ENCODE data around the gene ENDOD1.
A peak's percentile ranks its signal among the peaks of the same experiment; 100 is the strongest.
"Not testable (repeated sequence)": the region's sequence is repeated elsewhere in the genome, so short reads cannot be mapped to it uniquely, and the experiment has no call there.

The ENDOD1 gene

GRCh38 chr11:95132956-95133355 is 43.3 kb downstream of the ENDOD1 start:
- DNase-seq (ENCODE audit: low spot score) (no peak), ATAC-seq (ENCODE audit: low read depth) (peak; percentile 6; the same call in 1 of the 3 replicates)
- TF ChIP-seq CTCF (IDR thresholded peaks at IDR 0.05; ENCODE audit: poor library complexity, severe bottlenecking), result no peak
- Histone ChIP-seq H3K4me1 (ENCODE audit: insufficient read depth, poor library complexity, severe bottlenecking) (peaks cover 25% of the 10 kb centered on the region), H3K27ac (ENCODE audit: poor library complexity, severe bottlenecking) (peak overlapping the region; percentile 94), H3K27me3 (ENCODE audit: insufficient read depth, poor library complexity, severe bottlenecking) (no peaks in the 10 kb centered on the region), H3K4me3 (ENCODE audit: severe bottlenecking) (no peak overlapping the region), H3K36me3 (ENCODE audit: low read depth) (no peaks in the 10 kb centered on the region), H3K9me3 (ENCODE audit: severe bottlenecking) (no peaks in the 10 kb centered on the region)

- peak; percentile 91 for DNase-seq (ENCODE audit: low spot score)
- Histone ChIP-seq H3K4me3 (ENCODE audit: severe bottlenecking) (no peak overlapping the region), H3K4me1 (ENCODE audit: insufficient read depth, poor library complexity, severe bottlenecking) (peaks cover 25% of the 10 kb centered on the region), H3K27me3 (ENCODE audit: insufficient read depth, poor library complexity, severe bottlenecking) (no peaks in the 10 kb centered on the region), H3K9me3 (ENCODE audit: severe bottlenecking) (no peaks in the 10 kb centered on the region), H3K27ac (ENCODE audit: poor library complexity, severe bottlenecking) (peak overlapping the region; percentile 94), H3K36me3 (ENCODE audit: low read depth) (no peaks in the 10 kb centered on the region)
- peak; percentile 99 for ATAC-seq (ENCODE audit: low read depth)
- TF ChIP-seq CTCF (IDR thresholded peaks at IDR 0.05; ENCODE audit: poor library complexity, severe bottlenecking), result no peak
Observed at GRCh38 chr11:95134491-95134890, 44.8 kb downstream of the ENDOD1 start.

GRCh38 chr11:95135155-95135554 is 45.5 kb downstream of the ENDOD1 start:
- no peak overlapping the region for H3K4me3 ChIP-seq (ENCODE audit: severe bottlenecking)
- peaks cover 25% of the 10 kb centered on the region for H3K4me1 ChIP-seq (ENCODE audit: insufficient read depth, poor library complexity, severe bottlenecking)
- no peaks in the 10 kb centered on the region for H3K36me3 ChIP-seq (ENCODE audit: low read depth)
- ATAC-seq (ENCODE audit: low read depth) (no peak), DNase-seq (ENCODE audit: low spot score) (no peak)
- no peaks in the 10 kb centered on the region for H3K27me3 ChIP-seq (ENCODE audit: insufficient read depth, poor library complexity, severe bottlenecking)
- peak overlapping the region; percentile 94 for H3K27ac ChIP-seq (ENCODE audit: poor library complexity, severe bottlenecking)
- TF ChIP-seq CTCF (IDR thresholded peaks at IDR 0.05; ENCODE audit: poor library complexity, severe bottlenecking), result no peak
- H3K9me3 ChIP-seq (ENCODE audit: severe bottlenecking), result no peaks in the 10 kb centered on the region

- Histone ChIP-seq H3K27me3 (ENCODE audit: insufficient read depth, poor library complexity, severe bottlenecking) (no peaks in the 10 kb centered on the region), H3K36me3 (ENCODE audit: low read depth) (no peaks in the 10 kb centered on the region), H3K9me3 (ENCODE audit: severe bottlenecking) (no peaks in the 10 kb centered on the region), H3K4me3 (ENCODE audit: severe bottlenecking) (no peak overlapping the region), H3K4me1 (ENCODE audit: insufficient read depth, poor library complexity, severe bottlenecking) (peaks cover 25% of the 10 kb centered on the region), H3K27ac (ENCODE audit: poor library complexity, severe bottlenecking) (peak overlapping the region; percentile 94)
- DNase-seq (ENCODE audit: low spot score) (no peak), ATAC-seq (ENCODE audit: low read depth) (no peak)
- no peak for TF ChIP-seq CTCF (IDR thresholded peaks at IDR 0.05; ENCODE audit: poor library complexity, severe bottlenecking)
Observed at GRCh38 chr11:95135880-95136279, 46.2 kb downstream of the ENDOD1 start.

GRCh38 chr11:95136747-95137146 is 47.1 kb downstream of the ENDOD1 start:
- not testable (repeated sequence) for H3K36me3 ChIP-seq (ENCODE audit: low read depth)

More at GRCh38 chr11:95136747-95137146, 47.1 kb downstream of the ENDOD1 start:
- not testable (repeated sequence) for H3K27me3 ChIP-seq (ENCODE audit: insufficient read depth, poor library complexity, severe bottlenecking); ATAC-seq (ENCODE audit: low read depth); H3K27ac ChIP-seq (ENCODE audit: poor library complexity, severe bottlenecking); H3K4me3 ChIP-seq (ENCODE audit: severe bottlenecking); DNase-seq (ENCODE audit: low spot score); H3K9me3 ChIP-seq (ENCODE audit: severe bottlenecking)
- peaks cover 25% of the 10 kb centered on the region for H3K4me1 ChIP-seq (ENCODE audit: insufficient read depth, poor library complexity, severe bottlenecking)
